ENCODE results near the gene RPL21.
"Not testable (repeated sequence)": the region's sequence is repeated elsewhere in the genome, so short reads cannot be mapped to it uniquely, and the experiment has no call there.

DNA sequence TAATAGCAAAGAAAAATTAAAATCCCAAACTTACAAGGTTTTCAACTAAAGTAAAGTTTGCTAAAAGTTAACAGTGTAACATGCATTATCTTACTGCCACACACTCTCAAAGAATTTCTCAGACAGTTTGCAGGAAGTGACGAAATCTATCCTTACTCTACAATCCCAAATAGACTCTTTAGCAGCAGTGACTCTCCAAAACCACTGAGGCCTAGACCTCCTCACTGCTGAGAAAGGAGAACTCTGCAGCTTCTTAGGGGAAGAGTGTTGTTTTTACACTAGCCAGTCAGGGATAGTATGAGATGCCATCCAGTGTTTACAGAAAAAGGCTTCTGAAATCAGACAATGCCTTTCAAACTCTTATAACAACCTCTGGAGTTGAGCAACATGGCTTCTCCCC is 32.5 kb upstream of the RPL21 start:
- not testable (repeated sequence) for TF ChIP-seq CTCF (IDR thresholded peaks at IDR 0.05; ENCODE audit: low read depth, low read length); POLR2A (IDR thresholded peaks at IDR 0.05; ENCODE audit: extremely low read depth, insufficient read length); MYC (IDR thresholded peaks at IDR 0.05; ENCODE audit: low read depth, low read length)

Data from NB4 (cell line).